ENCODE results near the gene SKA2. TPM values are rescaled to one million over a fixed set of nuclear protein-coding genes. Genes with fewer than 3 reads are reported as not detected.

Gene SKA2
- total and polyA plus RNA-seq, 2 of the 8 experiments (the other 6 are each of a cell fraction or from before 2014, with no cell fraction given): 15.6 to 95.8 TPM

GRCh38 chr17:59067756-59068155 is 87.2 kb downstream of the SKA2 start (continued):
- TF ChIP-seq RXRA (IDR thresholded peaks at IDR 0.05; ENCODE audit: insufficient read depth, low read depth, low read length) (no peak), RFX5 (IDR thresholded peaks at IDR 0.05; ENCODE audit: borderline replicate concordance, low read depth, low read length) (no peak), ZNF274 (IDR thresholded peaks at IDR 0.05; ENCODE audit: borderline replicate concordance, extremely low read depth, low read length) (no peak)
